Measurements from ENCODE around the gene CYB561D1. TPM values are rescaled to one million over a fixed set of nuclear protein-coding genes. Genes with fewer than 3 reads are reported as not detected.

Gene CYB561D1
- total and polyA plus RNA-seq, 2 of the 8 experiments (the other 6 are each of a cell fraction or from before 2014, with no cell fraction given): 3.6 to 3.8 TPM

GRCh38 chr1:109541102-109541501 is 47.2 kb downstream of the CYB561D1 start:
- Histone ChIP-seq H3K23me2 (ENCODE audit: low read depth, low read length) (no peaks in the 10 kb centered on the region; the same call in 1 of the 2 replicates), H4K20me1 (replicated peaks in 1 of 2; ENCODE audit: control insufficient read depth in 1 of 2, insufficient read depth in 2 of 2, low read length in 2 of 2) (no peaks in the 10 kb centered on the region), H3K27ac (ENCODE audit: low read depth, low read length) (no peak overlapping the region), H3K56ac (replicated peaks; ENCODE audit: insufficient read length, low read depth, low read length) (no peak overlapping the region), H3K18ac (ENCODE audit: extremely low read depth, low read length) (no peak overlapping the region), H2BK20ac (ENCODE audit: low read length) (no peak overlapping the region), H2BK5ac (ENCODE audit: low read depth, low read length) (no peak overlapping the region), H3K36me3 (ENCODE audit: control insufficient read depth in 2 of 4, insufficient read depth in 4 of 4, low read length in 3 of 4) (no peaks in the 10 kb centered on the region), H3K4me2 (ENCODE audit: insufficient read depth in 1 of 2, low read depth in 2 of 2, low read length in 2 of 2) (no peak overlapping the region), H4K8ac (ENCODE audit: extremely low read depth, insufficient read depth, low read length) (no peak overlapping the region), H3K4me3 (ENCODE audit: extremely low read depth in 1 of 4, insufficient read depth in 2 of 4, low read depth in 3 of 4, low read length in 4 of 4) (no peak overlapping the region), H3K4ac (replicated peaks; ENCODE audit: insufficient read length, low read depth, low read length) (no peak overlapping the region), H2AK5ac (ENCODE audit: low read depth, low read length) (no peak overlapping the region), H2BK120ac (replicated peaks; ENCODE audit: low read depth, low read length) (no peak overlapping the region), H3K14ac (ENCODE audit: insufficient read length) (no peak overlapping the region), H3K79me2 (ENCODE audit: control insufficient read depth in 1 of 2, insufficient read depth in 2 of 2, low read length in 2 of 2) (no peaks in the 10 kb centered on the region), H3K4me1 (replicated peaks in 1 of 4; ENCODE audit: control insufficient read depth in 3 of 4, insufficient read depth in 4 of 4, low read length in 3 of 4) (peaks cover 0 to 3% (median 1%) of the 10 kb centered on the region in 4 experiments; a peak in 2 of 7 replicates), H4K5ac (ENCODE audit: insufficient read length, low read depth, low read length) (no peak overlapping the region), H3K23ac (ENCODE audit: insufficient read length) (no peak overlapping the region), H3K9ac (replicated peaks in 1 of 4; ENCODE audit: extremely low read depth in 1 of 4, low read depth in 3 of 4, low read length in 3 of 4) (no peak overlapping the region), H2BK12ac (ENCODE audit: low read depth, low read length) (no peak overlapping the region), H2AFZ (ENCODE audit: low read length) (no peak overlapping the region), H3K27me3 (replicated peaks in 1 of 4; ENCODE audit: control insufficient read depth in 3 of 4, extremely low read depth in 1 of 4, insufficient read depth in 3 of 4, low read length in 3 of 4) (peaks cover 0 to 2% (median 0%) of the 10 kb centered on the region in 4 experiments; a peak in 1 of 7 replicates), H2BK15ac (ENCODE audit: low read length) (no peak overlapping the region), H3K79me1 (ENCODE audit: low read depth, low read length) (no peaks in the 10 kb centered on the region; the same call in 1 of the 2 replicates), H3K9me3 (ENCODE audit: insufficient read depth in 2 of 2, low read depth in 1 of 2, low read length in 1 of 2) (no peaks in the 10 kb centered on the region), H4K91ac (replicated peaks; ENCODE audit: insufficient read length, low read length) (no peak overlapping the region)
- WGBS, 2 experiments (ENCODE audit: extremely low coverage in 1 of 2, insufficient coverage in 1 of 2, insufficient read length in 1 of 2, insufficient replicate concordance in 2 of 2, low coverage in 1 of 2, low lambda C conversion rate in 2 of 2, missing lambda C conversion rate in 1 of 2): 72% methylated on average over 3 of the region's 3 CpGs; no CpG with 5 or more reads in 1 of the 2 experiments
- DNase-seq (ENCODE audit: low read depth in 1 of 2, low spot score in 2 of 2) (peak in 1 of 2 experiments; percentile 14), FAIRE-seq (no peak)
- ChIA-PET POLR2A (ENCODE audit: partially characterized antibody) (interaction anchor here (1.0 to 1.6 kb wide), 3 partner anchors 8 to 47 kb away, joined by 3 to 6 read pairs (median 4); partner anchors contain the start of gene CYB561D1), CTCF (ENCODE audit: partially characterized antibody) (interaction anchor here (0.8 to 26.3 kb wide), 5 partner anchors 7 to 99 kb away, joined by 3 to 1755 read pairs (median 14); partner anchors contain the start of genes AMIGO1, ATXN7L2 and CYB561D1)
- TF ChIP-seq ZNF274 (IDR thresholded peaks at IDR 0.05; ENCODE audit: borderline replicate concordance, extremely low read depth, low read length) (no peak), BACH1 (IDR thresholded peaks at IDR 0.05; ENCODE audit: low read length) (no peak), CBX8 (IDR thresholded peaks at IDR 0.05; ENCODE audit: borderline replicate concordance, low read depth, low read length) (no peak), POLR2A (IDR thresholded peaks at IDR 0.05; ENCODE audit: control extremely low read depth in 1 of 2, low read depth in 2 of 2, low read length in 2 of 2) (no peak), CTBP2 (IDR thresholded peaks at IDR 0.05; ENCODE audit: borderline replicate concordance, insufficient read depth, insufficient read length, low read length) (no peak), SP2 (IDR thresholded peaks at IDR 0.05; ENCODE audit: low read length) (no peak), KDM4A (IDR thresholded peaks at IDR 0.05; ENCODE audit: low read depth, low read length, severe bottlenecking) (no peak), ATF2 (IDR thresholded peaks at IDR 0.05; ENCODE audit: low read length) (no peak), CHD2 (IDR thresholded peaks at IDR 0.05; ENCODE audit: low read length) (no peak), CTCF (IDR thresholded peaks at IDR 0.05; ENCODE audit: control extremely low read depth in 1 of 3, insufficient read depth in 1 of 3, low read depth in 1 of 3, low read length in 3 of 3) (no peak)

All from H1 (cell line).